ENCODE data around the gene SLC12A7.

The SLC12A7 gene

DNA sequence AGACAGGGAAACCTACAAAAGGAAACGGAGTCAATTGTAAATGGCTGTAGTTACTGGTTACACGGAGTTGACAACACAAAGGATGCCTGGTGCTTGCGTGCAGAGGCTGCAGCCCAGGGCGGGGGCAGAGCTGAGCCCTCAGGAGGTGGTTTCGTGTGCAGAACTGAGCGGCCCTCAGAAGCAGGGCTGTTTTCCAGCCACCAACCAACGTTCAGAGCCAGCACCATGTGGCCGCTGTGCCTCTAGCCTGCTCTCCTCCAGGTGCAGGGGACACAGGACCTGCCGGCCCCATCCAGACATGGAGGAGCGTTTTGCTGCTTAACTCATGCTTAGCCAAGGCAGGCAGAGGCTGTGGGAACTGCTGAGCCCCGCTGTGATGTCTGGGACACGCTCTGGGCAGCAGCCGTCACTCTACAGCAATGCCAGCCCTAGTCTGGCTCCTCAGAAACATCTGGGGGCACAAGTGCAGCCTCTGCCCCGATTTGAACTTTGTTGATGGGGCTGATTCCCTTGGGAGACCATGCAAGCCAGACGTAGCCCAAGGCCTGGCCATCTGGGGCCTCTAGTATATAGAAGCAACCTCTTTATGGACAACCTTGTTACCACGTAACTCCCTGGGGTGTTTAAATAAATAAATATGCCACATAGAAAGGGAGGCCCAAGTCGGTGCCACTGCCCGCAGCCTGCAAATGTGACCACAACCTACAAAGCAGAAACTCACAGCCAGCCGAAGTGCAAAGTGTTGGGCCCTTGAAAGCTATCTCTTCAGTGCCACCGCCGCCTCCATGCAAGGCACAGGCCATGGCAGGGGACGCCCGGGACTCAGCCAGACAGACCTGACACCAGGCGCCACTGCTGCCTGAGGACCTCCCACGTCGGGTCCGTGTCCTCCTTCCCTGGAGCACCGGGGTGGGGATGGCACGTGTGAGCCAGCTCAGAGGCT is 61.2 kb downstream of the SLC12A7 start:
- DNase-seq (ENCODE audit: low spot score): no peak

DNA sequence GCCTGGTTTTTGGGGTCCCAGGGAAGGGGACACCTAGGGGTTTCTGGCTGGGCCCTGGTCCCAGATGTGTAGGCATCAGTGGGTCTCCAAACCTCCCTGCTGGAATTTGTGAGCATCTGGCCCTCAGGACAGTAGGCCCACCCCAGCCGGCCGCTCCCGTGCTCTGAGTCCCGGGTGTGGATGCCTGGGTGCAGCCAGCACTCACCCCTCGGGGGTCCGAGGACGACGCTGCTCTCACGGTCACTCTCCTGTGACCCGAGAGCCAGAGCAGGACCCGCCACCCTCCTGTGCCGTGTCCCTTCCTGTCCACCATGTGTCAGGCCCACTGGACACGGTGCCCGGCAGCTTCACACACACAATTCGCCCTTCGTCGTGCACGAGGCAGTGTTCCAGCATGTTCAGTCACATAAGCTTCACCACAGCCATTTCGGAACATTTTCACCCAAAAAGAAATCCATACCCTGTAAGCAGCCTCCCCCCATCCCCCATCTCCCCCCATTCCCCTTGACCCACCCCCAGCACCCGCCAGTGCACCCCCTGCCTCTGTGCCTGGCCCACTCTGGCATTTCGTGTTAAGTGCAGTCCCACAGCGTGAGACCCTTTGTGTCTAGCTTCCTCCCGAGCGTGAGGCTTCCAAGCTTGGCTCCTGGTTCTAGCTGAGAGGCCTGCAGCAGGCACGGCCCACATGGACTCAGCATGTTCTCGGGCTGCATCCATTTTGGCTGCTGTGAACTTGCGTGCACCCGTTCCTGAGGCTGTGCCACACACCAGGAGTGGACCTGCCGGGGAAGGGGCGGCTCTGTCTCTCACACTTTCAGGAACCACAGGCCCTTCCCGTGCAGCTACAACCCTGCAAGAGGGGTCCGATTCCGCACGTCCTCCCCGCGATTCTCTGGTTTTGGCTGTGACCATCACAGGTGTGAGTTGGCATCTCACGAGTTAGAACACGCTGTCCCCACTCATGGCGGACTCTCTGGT is 62.7 kb downstream of the SLC12A7 start:
- no peak for DNase-seq (ENCODE audit: low spot score)

DNA sequence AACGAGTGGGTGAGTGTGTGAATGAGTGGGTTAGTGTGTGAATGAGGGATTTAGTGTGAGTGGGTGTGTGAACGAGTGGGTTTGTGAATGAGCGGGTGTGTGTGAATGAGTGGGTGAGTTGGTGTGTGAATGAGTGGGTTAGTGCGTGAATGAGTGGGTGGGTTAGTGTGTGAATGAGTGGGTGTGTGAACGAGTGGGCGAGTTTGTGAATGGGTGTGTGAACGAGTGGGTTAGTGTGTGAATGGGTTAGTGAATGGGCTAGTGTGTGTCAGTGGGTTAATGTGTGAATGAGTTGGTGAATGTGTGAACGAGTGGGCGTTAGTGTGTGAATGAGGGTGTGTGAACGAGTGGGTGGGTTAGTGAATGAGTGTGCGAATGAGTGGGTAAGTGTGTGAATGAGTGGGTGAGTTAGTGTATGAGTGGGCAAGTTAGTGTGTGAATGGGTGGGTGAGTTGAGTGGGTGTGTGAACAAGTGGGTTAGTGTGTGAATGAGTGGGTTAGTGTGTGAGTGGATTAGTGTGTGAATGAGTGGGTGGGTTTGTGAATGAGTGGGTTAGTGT is 63.6 kb downstream of the SLC12A7 start:
- no peak for DNase-seq (ENCODE audit: low spot score)

DNA sequence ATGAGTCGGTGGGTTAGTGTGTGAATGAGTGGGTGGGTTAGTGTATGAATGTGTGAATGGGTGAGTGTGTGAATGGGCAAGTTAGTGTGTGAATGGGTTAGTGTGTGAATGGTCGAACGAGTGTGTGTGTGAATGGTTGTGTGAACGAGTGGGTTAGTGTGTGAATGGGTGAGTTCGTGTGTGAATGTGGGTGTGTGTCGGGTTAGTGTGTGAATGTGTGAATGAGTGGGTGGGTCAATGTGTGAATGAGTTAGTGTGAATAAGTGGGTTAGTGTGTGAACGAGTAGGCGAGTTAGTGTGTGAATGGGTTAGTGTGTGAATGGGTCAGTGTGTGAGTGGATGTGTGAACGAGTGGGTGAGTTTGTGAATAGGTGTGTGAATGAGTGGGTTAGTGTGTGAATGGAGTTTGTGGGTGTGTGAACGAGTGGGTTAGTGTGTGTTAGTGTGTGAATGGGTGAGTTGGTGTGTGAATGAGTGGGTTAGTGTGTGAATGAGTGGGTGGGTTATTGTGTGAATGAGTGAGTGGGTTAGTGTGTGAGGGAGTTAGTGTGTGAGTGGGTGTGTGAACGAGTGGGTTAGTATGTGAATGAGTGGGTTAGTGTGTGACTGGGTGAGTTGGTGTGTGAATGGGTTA is 64.4 kb downstream of the SLC12A7 start:
- DNase-seq (ENCODE audit: low spot score): no peak

DNA sequence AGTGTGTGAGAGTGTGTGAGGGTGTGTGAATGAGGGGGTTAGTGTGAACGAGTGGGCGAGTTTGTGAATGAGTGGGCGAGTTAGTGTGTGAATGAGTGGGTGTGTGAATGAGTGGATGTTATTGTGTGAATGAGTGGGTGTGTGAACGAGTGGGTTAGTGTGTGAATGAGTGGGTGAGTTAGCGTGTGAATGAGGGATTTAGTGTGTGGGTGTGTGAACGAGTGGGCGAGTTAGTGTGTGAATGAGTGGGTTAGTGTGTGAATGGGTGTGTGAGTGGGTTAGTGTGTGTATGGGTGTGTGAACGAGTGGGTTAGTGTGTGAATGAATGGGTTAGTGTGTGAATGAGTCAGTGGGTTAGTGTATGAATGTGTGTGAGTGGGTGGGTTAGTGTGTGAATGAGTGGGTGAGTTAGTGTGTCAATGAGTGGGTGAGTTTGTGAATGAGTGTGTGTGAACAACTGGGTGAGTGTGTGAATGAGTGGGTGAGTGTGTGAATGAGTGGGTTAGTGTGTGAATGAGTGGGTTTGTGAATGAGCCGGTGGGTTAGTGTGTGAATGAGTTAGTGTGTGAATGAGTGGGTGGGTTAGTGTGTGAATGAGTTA is 65.8 kb downstream of the SLC12A7 start:
- no peak for DNase-seq (ENCODE audit: low spot score)

DNA sequence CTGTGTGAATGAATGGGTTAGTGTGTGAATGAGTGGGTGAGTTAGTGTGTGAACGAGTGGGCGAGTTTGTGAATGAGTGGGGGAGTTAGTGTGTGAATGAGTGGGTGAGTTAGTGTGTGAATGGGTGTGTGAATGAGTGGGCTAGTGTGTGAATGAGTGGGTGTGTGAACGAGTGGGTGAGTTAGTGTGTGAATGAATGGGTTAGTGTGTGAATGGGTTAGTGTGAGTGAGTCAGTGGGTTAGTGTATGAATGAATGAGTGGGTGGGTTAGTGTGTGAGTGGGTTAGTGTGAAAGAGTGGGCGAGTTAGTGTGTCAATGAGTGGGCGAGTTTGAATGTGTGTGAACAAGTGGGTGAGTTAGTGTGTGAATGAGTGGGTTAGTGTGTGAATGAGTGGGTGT is 67.7 kb downstream of the SLC12A7 start:
- no peak for DNase-seq (ENCODE audit: low spot score)

DNA sequence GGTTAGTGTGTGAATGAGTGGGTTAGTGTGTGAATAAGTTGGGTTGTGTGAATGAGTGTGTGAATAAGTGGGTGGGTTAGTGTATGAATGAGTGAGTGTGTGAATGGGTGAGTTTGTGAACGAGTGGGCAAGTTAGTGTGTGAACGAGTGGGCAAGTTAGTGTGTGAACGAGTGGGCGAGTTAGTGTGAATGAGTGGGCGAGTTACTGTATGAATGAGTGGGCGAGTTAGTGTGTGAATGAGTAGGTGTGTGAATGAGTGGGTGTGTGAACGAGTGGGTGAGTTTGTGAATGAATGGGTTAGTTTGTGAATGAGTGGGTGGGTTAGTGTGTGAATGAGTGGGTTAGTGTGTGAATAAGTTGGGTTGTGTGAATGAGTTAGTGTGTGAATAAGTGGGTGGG is 68.5 kb downstream of the SLC12A7 start:
- no peak for DNase-seq (ENCODE audit: low spot score)

DNA sequence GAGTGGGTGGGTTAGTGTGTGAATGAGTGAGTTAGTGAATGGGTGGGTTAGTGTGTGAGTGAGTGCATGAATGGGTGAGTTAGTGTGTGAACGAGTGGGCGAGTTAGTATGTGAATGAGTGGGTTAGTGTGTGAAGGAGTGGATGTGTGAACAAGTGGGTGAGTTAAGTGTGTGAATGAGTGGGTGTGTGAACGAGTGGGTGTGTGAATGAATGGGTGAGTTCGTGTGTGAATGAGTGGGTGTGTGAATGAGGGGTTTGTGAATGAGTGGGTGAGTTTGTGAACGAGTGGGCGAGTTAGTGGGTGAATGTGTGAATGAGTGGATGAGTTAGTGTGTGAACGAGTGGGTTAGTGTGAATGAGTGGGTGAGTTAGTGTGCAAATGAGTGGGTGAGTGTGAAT is 69.2 kb downstream of the SLC12A7 start:
- DNase-seq (ENCODE audit: low spot score): no peak

DNA sequence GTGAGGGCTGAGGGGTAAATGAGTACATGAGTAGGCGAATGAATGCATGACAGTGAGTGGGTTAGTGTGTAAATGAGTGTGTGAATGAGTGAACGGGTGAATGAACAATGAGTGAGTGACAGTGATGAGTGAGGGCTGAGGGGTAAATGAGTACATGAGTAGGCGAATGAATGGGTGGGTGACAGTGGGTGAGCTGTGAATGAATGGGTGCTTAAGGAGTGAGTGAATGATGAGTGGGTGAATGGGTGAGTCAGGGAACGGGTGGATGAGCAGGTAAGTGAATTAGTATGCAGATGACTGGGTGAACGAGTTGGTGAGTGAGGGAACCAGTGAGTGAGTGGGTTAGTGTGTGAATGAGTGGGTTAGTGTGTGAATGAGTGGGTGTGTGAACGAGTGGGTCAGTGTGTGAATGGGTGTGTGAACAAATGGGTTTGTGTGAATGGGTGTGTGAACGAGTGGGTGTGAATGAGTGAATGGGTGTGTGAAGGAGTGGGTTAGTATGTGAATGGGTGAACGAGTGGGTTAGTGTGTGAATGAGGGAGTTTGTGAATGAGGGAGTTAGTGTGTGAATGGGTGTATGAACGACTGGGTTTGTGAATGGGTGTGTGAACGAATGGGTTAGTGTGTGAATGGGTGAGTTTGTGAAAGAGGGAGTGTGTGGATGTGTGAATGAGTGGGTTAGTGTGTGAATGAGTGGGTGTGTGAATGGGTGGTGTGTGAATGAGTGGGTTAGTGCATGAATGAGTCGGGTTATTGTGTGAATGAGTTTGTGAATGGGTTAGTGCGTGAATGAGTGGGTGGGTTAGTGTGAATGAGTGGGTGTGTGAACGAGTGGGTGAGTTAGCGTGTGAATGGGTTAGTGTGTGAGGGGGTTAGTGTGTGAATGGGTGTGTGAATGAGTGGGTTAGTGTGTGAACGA is 70.4 kb downstream of the SLC12A7 start:
- no peak for DNase-seq (ENCODE audit: low spot score)

DNA sequence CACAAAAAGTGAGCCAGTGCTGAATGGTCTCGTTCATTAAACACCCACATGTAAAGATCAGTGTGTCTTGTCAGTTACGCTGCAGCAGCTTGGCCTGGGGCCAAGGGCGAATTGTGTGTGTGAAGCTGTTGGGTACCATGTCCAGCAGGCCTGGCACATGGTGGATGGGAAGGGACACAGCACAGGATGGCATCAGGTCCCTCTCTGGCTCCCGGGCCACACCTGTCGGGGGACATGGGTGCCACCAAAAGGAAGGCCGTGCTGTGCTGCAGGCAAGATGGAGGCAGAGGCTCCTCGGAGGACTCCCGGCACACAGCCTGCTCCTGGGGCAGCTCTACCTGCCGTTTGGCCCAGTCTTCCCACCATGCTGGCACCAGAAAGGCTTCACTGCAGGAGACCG is 71.3 kb downstream of the SLC12A7 start:
- DNase-seq (ENCODE audit: low spot score): no peak

DNA sequence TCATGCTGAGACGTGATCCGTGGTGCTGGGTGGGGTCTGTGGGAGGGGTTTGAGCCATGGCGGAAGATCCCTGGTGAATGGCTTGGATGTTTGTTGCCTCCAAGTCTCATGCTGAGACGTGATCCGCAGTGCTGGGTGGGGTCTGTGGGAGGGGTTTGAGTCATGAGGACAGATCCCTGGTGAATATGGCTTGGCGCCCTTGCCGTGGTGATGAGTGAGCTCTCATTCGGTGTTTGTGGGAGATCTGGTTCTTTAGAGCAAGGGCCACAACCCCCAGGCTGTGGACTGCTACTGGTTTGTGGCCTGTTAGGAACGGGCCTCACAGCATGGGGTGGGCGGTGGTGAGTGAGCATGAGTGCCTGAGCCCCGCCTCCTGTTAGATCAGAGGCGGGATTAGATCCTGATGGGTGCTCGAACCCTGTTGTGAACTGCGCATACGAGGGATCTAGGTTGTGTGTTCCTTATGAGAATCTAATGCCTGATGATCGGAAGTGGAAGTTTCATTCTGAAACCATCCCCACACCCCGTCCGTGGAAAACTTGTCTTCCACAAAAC is 72.1 kb downstream of the SLC12A7 start:
- DNase-seq (ENCODE audit: low spot score): no peak

DNA sequence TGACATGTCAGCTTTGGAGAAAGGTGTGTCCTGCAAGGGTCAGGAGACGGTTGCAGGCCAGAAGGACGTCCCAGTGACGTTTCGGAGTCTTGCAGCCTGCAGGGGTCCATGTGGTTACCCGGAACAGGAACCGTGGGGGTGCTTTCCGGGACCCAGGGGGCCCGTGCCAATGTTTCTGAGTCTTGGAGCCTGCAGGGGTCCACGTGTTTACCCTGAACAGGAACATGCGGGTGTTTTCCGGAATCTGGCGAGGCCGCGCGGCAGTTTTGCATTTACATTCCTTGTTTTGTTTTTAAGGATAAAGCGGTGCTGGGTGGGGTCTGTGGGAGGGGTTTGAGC is 72.7 kb downstream of the SLC12A7 start:
- DNase-seq (ENCODE audit: low spot score): no peak

DNA sequence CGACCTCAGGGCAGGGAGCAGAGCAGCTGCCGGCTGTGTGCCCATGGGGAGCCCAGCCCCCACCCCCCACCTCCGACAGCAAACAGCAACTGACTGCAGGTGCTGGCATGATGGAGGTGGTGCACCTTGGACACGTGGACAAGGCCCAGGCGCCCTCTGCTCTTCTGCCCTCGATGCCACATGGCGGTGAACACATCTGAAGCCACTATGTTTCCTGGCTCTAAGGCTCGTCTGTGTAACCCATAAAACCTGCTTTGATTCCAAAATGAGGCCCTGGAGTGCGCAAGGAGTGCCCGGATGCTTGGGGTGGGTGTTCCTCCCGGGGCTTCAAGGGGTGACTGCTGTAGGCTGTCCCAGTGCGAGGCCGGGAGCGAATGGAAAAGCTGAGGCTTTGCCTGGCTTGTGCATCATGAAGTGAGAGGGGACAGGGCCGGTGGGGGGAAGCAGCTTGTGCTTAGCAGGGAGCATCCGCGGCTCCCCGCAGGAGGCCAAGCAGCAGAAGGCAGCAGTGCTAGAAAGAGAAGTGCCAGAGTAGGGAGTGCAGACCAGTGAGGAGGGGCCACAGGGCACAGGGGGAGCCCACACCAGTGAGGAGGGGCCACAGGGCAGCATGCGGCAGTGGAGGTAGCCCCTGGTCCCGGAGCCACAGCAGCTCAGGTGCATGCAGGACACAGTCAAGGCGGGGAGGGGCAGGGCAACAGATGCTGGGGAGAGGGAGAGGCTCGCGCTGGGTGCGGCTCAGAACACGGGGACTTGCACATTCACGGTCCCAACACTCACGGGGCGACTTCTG is 73.2 kb downstream of the SLC12A7 start:
- no peak for DNase-seq (ENCODE audit: low spot score)

DNA sequence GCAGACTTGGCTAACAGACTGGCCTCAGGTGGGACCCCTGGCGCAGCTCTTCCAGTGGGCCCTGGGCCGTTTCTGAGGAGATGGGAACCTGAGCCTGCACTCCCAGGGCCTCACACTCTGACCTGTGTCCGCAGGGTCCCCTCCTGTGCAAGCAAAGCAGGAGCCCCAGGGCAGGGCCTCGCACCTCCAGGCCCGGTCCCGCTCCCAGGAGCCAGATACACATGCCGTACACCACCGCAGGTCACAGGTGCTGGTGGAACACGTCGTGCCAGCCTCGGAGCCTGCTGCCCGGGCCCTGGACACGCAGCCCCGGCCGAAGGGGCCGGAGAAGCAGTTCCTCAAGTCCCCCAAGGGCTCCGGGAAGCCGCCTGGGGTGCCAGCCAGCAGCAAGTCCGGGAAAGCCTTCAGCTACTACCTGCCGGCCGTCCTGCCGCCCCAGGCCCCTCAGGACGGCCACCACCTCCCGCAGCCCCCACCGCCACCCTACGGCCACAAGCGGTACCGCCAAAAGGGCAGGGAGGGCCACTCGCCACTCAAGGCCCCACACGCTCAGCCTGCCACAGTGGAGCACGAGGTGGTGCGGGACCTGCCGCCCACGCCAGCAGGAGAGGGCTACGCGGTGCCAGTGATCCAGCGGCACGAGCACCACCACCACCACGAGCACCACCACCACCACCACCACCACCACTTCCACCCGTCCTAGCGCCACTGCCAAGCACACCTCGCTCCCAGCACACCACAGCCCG is 74.0 kb downstream of the SLC12A7 start:
- DNase-seq (ENCODE audit: low spot score): no peak

DNA sequence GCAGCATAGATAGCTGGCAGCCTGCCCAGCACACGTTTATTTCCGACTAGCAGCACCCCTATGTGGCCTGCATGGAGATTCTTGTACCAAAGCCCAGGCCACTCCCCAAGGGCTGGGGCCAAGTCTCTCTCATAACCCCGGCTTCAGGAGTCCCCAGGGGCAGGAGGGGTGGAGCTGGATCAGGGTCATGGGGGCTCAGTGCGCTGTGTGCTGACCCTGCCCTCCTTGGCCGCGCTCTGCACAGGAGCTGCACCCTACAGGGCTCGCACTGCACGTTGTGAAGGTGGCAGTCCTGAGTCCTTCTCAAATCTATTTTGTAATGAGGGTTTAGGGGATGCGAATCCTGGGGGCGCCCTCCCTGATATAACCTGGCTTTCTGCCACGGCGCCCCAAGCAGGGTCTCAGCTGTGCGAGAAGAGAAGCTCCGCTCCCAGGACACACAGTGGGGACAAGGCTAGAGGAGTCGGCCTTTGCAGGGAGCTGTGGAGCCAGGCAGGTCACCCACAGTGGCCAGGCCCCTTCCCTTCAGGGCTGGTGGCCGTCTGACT is 74.7 kb downstream of the SLC12A7 start:
- no peak for DNase-seq (ENCODE audit: low spot score)

DNA sequence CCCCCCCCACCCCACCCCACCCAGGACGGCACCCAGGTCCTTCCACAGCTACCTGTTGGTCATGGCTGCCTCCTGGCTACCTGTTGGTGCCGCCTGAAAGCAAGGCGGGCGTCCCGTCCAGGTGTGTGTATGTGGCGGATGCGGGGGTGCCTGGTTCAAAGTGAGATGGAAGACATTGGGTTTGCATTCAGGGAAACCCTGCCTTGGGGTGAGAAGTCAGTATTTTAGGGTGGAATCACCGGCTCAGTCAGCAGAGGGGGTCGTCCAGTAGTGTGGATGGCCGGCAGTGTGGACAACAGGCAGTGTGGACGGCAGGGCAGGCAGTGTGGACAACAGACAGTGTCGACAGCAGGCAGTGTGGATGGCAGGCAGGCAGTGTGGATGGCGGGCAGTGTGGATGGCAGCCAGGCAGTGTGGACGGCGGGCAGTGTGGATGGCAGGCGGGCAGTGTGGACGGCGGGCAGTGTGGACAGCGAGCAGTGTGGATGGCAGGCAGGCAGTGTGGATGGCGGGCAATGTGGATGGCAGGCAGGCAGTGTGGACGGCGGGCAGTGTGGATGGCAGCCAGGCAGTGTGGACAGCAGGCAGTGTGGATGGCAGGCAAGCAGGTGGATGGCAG is 75.2 kb downstream of the SLC12A7 start:
- DNase-seq (ENCODE audit: low spot score): no peak

DNA sequence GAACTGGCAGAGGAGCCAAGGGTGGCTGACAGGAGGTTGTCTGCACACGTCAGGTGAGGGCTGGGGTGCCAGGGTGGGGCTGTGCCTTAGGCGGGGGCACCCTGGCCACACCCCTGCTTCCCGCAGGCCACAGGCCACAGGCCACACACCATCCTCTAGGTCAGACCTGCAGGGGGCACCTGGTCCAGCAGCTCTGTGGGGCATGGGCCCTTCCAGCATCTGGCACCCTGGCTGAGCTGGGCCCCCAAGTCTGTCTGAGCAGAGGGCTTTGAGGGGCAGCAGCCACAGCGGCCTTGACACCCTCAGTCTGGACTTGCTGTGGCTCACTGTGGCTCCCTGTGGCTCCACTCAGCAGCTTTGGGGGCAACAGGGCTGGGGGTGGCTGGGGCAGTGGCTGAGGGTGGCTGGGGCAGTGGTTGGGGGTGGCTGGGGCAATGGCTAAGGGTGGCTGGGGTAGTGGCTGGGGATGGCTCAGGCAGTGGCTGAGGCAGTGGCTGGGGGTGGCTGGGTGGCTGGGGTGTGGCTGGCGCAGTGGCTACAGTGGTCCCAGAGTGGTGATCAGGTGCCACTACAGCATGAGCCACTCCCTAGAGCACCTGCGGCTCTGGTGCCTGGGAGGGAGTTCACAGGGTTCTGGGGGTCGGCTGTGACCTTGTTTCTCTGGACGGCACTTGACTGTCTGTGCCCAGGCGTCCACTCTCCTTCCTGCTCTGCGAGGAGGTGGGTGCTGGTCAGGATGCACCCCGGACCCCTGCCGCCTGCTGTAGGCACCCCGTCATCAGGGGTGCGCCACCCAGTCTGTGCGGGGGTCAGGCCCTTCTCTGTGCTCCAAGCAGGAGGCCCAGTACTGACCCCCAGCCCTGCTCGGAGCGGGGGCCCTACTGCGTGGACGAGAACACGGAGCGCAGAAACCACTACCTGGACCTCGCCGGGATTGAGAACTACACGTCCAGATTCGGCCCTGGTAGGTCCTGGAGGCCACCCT is 76.2 kb downstream of the SLC12A7 start:
- DNase-seq (ENCODE audit: low spot score): no peak
